ENCODE data around the gene RIMBP2.

Gene RIMBP2

DNA sequence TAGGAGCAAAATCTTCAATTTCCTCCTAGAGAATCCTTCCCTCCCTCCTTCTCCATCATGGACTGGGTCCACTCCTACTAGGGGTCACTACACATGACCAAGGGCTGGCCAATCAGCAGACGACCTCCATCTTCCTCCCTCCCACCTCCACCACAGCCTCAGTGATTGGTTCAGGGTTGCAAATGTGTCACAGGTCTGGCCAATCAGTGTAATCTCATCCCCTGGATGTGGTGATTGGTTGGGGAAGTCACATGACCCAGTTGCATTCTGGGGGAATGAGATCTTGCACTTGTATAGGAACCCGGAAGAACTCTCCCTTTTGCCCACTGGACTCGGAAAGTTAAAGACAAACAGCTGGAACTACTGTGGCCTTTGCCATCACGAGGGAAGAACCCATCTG, 209.3 kb downstream of the RIMBP2 start:
- no peak overlapping the region for H3K4me3 ChIP-seq (ENCODE audit: low read depth, low read length)
- TF ChIP-seq POLR2A (IDR thresholded peaks at IDR 0.05; ENCODE audit: extremely low read depth, insufficient read length) (no peak), MYC (IDR thresholded peaks at IDR 0.05; ENCODE audit: low read depth, low read length) (no peak)
- TF ChIP-seq, protein P1, sequence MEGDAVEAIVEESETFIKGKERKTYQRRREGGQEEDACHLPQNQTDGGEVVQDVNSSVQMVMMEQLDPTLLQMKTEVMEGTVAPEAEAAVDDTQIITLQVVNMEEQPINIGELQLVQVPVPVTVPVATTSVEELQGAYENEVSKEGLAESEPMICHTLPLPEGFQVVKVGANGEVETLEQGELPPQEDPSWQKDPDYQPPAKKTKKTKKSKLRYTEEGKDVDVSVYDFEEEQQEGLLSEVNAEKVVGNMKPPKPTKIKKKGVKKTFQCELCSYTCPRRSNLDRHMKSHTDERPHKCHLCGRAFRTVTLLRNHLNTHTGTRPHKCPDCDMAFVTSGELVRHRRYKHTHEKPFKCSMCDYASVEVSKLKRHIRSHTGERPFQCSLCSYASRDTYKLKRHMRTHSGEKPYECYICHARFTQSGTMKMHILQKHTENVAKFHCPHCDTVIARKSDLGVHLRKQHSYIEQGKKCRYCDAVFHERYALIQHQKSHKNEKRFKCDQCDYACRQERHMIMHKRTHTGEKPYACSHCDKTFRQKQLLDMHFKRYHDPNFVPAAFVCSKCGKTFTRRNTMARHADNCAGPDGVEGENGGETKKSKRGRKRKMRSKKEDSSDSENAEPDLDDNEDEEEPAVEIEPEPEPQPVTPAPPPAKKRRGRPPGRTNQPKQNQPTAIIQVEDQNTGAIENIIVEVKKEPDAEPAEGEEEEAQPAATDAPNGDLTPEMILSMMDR (IDR thresholded peaks at IDR 0.05; ENCODE audit: low read depth, low read length) = no peak
- TF ChIP-seq, protein P2, sequence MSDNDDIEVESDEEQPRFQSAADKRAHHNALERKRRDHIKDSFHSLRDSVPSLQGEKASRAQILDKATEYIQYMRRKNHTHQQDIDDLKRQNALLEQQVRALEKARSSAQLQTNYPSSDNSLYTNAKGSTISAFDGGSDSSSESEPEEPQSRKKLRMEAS (IDR thresholded peaks at IDR 0.05; ENCODE audit: low read depth, low read length) = no peak
- DNase-seq (ENCODE audit: low read depth) = peak; percentile 16

DNA sequence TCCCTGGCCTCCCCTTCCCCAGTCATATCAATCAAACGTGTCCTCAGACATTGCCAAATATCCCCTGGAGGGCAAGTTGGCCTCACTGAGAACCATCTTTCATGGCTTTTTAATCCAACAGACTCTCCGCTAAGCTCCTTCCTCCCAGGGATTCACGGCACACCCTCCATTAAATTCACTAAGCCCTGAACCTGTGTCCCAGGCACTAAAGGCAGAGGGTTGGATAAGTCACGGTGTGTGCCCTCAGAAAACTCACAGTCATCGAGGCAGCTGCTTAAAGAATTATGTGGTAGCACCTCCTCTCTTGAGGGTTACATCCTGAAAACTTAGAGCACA, 211.3 kb downstream of the RIMBP2 start:
- H3K4me3 ChIP-seq (ENCODE audit: low read depth, low read length) = no peak overlapping the region
- DNase-seq (ENCODE audit: low read depth) = no peak
- TF ChIP-seq MYC (IDR thresholded peaks at IDR 0.05; ENCODE audit: low read depth, low read length) (no peak), POLR2A (IDR thresholded peaks at IDR 0.05; ENCODE audit: extremely low read depth, insufficient read length) (no peak)
- TF ChIP-seq, protein P1 (IDR thresholded peaks at IDR 0.05; ENCODE audit: low read depth, low read length) = no peak

DNA sequence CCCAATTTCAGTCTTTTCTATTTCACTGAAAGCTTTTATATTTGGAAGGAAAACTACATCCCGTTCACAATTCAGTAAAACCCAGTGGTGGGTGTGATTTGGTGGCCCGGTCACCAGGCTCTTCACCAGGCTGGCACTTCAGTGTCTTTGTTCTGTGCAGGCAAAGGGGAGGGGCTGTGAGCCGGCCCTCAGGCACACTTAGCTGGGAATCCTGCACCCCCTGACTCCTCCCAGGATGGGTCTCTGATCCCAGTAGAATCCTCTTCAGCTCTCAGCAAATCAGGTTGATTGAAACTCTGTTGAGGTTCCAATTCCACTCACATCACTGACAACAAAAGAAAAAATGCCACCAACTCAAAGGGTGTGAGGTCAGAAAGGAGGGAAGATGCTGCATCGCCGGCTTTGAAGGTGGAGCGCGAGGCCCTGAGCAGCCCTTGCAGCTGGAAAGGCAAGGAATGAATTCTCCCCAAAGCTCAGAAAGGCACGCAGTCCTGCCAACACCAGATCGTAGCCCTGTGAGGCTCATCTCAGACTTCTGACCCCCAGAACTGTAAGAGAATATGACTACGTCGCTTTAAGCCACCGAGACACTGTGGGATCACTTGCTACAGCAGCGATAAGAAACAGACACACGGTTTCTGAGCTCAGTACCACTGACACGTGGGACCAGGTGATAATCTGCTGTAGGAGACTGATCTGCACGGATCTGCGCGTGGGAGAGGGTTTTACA, 211.8 kb downstream of the RIMBP2 start:
- no peak overlapping the region for H3K4me3 ChIP-seq (ENCODE audit: low read depth, low read length)
- DNase-seq (ENCODE audit: low read depth) = no peak
- TF ChIP-seq, protein P2 (IDR thresholded peaks at IDR 0.05; ENCODE audit: low read depth, low read length) = no peak
- TF ChIP-seq, protein P1 (IDR thresholded peaks at IDR 0.05; ENCODE audit: low read depth, low read length) = no peak
- TF ChIP-seq MYC (IDR thresholded peaks at IDR 0.05; ENCODE audit: low read depth, low read length) (no peak), POLR2A (IDR thresholded peaks at IDR 0.05; ENCODE audit: extremely low read depth, insufficient read length) (no peak)

DNA sequence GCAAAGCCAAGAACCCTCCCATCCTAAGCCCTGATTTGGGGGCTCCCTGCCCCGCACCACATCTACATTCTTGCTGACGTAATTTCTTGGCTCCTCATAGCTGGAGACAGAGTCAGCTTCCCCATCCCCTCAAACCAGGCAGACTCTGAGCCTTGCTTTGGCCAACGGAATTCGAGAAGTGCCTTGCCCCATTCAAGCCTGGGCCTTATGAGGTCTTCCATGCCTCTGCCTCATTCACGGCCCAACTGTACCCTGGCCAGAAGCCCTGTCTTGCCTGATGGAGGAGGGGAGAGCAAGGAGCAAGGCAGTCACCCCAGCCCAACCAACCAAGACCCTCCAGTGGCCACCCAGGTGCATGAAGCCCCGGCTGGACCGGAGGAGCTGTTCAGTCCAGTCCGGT, 214.3 kb downstream of the RIMBP2 start:
- TF ChIP-seq, protein P2 (IDR thresholded peaks at IDR 0.05; ENCODE audit: low read depth, low read length) = no peak
- no peak for TF ChIP-seq MYC (IDR thresholded peaks at IDR 0.05; ENCODE audit: low read depth, low read length)
- TF ChIP-seq POLR2A (IDR thresholded peaks at IDR 0.05; ENCODE audit: extremely low read depth, insufficient read length) = no peak
- TF ChIP-seq, protein P1 (IDR thresholded peaks at IDR 0.05; ENCODE audit: low read depth, low read length) = no peak
- H3K4me3 ChIP-seq (ENCODE audit: low read depth, low read length) = no peak overlapping the region
- DNase-seq (ENCODE audit: low read depth) = no peak

DNA sequence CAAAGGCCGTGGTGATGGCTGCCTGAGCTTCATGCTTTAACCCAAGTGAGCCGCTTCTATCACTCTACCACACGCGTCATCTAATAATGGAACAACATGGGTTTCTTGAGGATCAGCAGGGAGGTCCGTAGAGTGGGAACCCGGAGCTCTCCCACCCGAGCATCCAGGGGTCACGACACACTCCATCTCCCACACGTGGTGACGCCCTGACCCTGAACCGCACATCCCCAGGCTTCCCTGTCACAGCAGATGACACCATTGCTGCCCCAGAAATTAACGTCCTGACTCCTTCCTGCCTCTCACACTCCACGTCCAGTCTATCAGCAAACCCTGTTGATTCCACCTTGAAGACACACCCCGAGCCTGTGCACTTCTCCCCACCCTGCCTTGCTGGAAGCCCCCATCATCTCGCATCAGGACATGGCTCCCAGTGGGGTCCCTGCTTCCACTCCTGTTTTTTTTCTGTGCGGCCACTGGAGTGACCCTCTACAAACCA, 215.2 kb downstream of the RIMBP2 start:
- DNase-seq (ENCODE audit: low read depth) = no peak
- H3K4me3 ChIP-seq (ENCODE audit: low read depth, low read length) = no peak overlapping the region
- TF ChIP-seq MYC (IDR thresholded peaks at IDR 0.05; ENCODE audit: low read depth, low read length) (no peak), POLR2A (IDR thresholded peaks at IDR 0.05; ENCODE audit: extremely low read depth, insufficient read length) (no peak)
- TF ChIP-seq, protein P1 (IDR thresholded peaks at IDR 0.05; ENCODE audit: low read depth, low read length) = no peak
- TF ChIP-seq, protein P2 (IDR thresholded peaks at IDR 0.05; ENCODE audit: low read depth, low read length) = no peak
